Neural cell (in vitro differentiated cells): ENCODE results near the gene CPN1. TPM values are rescaled to one million over a fixed set of nuclear protein-coding genes. Genes with fewer than 3 reads are reported as not detected.

Source experiments
- H2AFZ ChIP-seq: fragments of 200-600, 300-800 bp; sonication (generic), shearing (Covaris generic); 2 replicates; pipeline ENCODE4 v1.6.0; 2014; ENCODE audit warnings: low read depth, mild to moderate bottlenecking, antibody characterized with exemption, low read length, moderate library complexity
- H3F3A ChIP-seq: fragments of 200-600 bp; shearing (Covaris generic); 2 replicates; pipeline ENCODE4 v1.6.1; 2016; ENCODE audit warnings: mild to moderate bottlenecking, moderate library complexity, mixed read lengths, antibody characterized with exemption, low read length; ENCODE audit not compliant: insufficient read depth, poor library complexity, severe bottlenecking
- H3K27ac ChIP-seq: fragments of 200-600, 300-800 bp; sonication (generic), shearing (Covaris generic); 2 replicates; pipeline ENCODE4 v1.5.1; 2014; ENCODE audit warnings: mild to moderate bottlenecking, low read length, moderate library complexity
- H3K27me3 ChIP-seq: fragments of 300-800, 200-600 bp; sonication (generic), shearing (Covaris generic); 2 replicates; pipeline ENCODE4 v1.6.0; 2014; ENCODE audit warnings: mild to moderate bottlenecking, low read depth, low read length, moderate library complexity; ENCODE audit not compliant: insufficient read depth
- H3K36me3 ChIP-seq: fragments of 300-800, 200-600 bp; sonication (generic), shearing (Covaris generic); 2 replicates; pipeline ENCODE4 v1.5.1; 2014; ENCODE audit warnings: mild to moderate bottlenecking, antibody characterized with exemption, low read length, moderate library complexity; ENCODE audit not compliant: insufficient read depth
- H3K4me2 ChIP-seq: fragments of 300-800, 200-600 bp; sonication (generic), shearing (Covaris generic); 2 replicates; pipeline ENCODE4 v1.6.0; 2014; ENCODE audit warnings: mild to moderate bottlenecking, low read length
- H3K4me3 ChIP-seq: fragments of 300-800, 200-600 bp; sonication (generic), shearing (Covaris generic); 2 replicates; pipeline ENCODE4 v1.5.1; 2014; ENCODE audit warnings: mild to moderate bottlenecking, low read length, moderate library complexity
- H3K79me2 ChIP-seq: fragments of 200-600 bp; shearing (Covaris generic); replicated peaks from 2 replicates; pipeline ENCODE4 v1.6.0; 2014; ENCODE audit warnings: mild to moderate bottlenecking, low read length, moderate library complexity; ENCODE audit not compliant: insufficient read depth
- H3K9ac ChIP-seq: fragments of 300-800, 200-600 bp; sonication (generic), shearing (Covaris generic); 2 replicates; pipeline ENCODE4 v1.6.1; 2016; ENCODE audit warnings: mild to moderate bottlenecking, low read length, mixed read lengths
- H3K9me2 ChIP-seq: fragments of 200-600 bp; shearing (Covaris generic); 2 replicates; pipeline ENCODE4 v1.6.1; 2016; ENCODE audit warnings: mild to moderate bottlenecking, low read length, mixed read lengths; ENCODE audit not compliant: insufficient read depth
- H3K9me3 ChIP-seq: fragments of 200-600, 300-800 bp; sonication (generic), shearing (Covaris generic); 2 replicates; pipeline ENCODE4 v1.6.1; 2016; ENCODE audit warnings: mild to moderate bottlenecking, mixed run types, low read length, moderate library complexity, mixed read lengths
- H4K20me1 ChIP-seq: fragments of 200-600 bp; shearing (Covaris generic); 2 replicates; pipeline ENCODE4 v1.6.1; 2016; ENCODE audit warnings: mild to moderate bottlenecking, mixed run types; ENCODE audit not compliant: insufficient read depth
- CTCF ChIP-seq: fragments of 450-650 bp; IDR thresholded peaks from 2 replicates; pipeline ENCODE4 v1.5.1; 2014; ENCODE audit warnings: antibody characterized with exemption, mild to moderate bottlenecking, moderate library complexity; ENCODE audit not compliant: poor library complexity, severe bottlenecking
- EP300 ChIP-seq: fragments of 450-650 bp; conservative IDR thresholded peaks from 2 replicates; pipeline ENCODE4 v1.6.1; 2014; ENCODE audit warnings: antibody characterized with exemption, mild to moderate bottlenecking, moderate library complexity; ENCODE audit not compliant: poor library complexity, severe bottlenecking
- EZH2 ChIP-seq: fragments of 200-600, 300-800 bp; shearing (Covaris generic), sonication (generic); IDR thresholded peaks from 2 replicates; pipeline ENCODE4 v1.6.1; 2014; ENCODE audit warnings: antibody characterized with exemption, low read length, borderline replicate concordance, mild to moderate bottlenecking; ENCODE audit not compliant: insufficient read depth, poor library complexity, severe bottlenecking
- MXI1 ChIP-seq: fragments of 450-650 bp; conservative IDR thresholded peaks from 2 replicates; pipeline ENCODE4 v1.6.1; 2014; ENCODE audit warnings: antibody characterized with exemption, mild to moderate bottlenecking; ENCODE audit not compliant: poor library complexity, severe bottlenecking
- POLR2AphosphoS5 ChIP-seq: IDR thresholded peaks from 2 replicates; pipeline ENCODE4 v1.6.1; 2012
- RAD21 ChIP-seq: fragments of 450-650 bp; conservative IDR thresholded peaks from 2 replicates; pipeline ENCODE4 v1.6.1; 2014; ENCODE audit warnings: antibody characterized with exemption, mild to moderate bottlenecking, moderate library complexity
- REST ChIP-seq: IDR thresholded peaks from 2 replicates; pipeline ENCODE4 v1.6.1; 2012; ENCODE audit warnings: borderline replicate concordance
- SMC3 ChIP-seq: fragments of 450-650 bp; conservative IDR thresholded peaks from 2 replicates; pipeline ENCODE4 v1.6.1; 2014; ENCODE audit warnings: antibody characterized with exemption, mild to moderate bottlenecking, moderate library complexity; ENCODE audit not compliant: poor library complexity
- TAF1 ChIP-seq: IDR thresholded peaks from 2 replicates; pipeline ENCODE4 v1.6.1; 2012; ENCODE audit warnings: low read depth
- polyA plus RNA-seq: library from polyadenylated mRNA; depleted of rRNA; stranded (reverse); fragments of >200 nt; gene quantifications from 2 replicates; pipeline ENCODE4 v1.2.3, GENCODE V29; 2014

Gene CPN1
- polyA plus RNA-seq, 1 donor from 2014 or later: not detected

GRCh38 chr10:100057948-100058347 is 23.7 kb downstream of the CPN1 start (continued):
- TF ChIP-seq CTCF (no peak), RAD21 (no peak)

- Histone ChIP-seq H3K4me3 (no peak overlapping the region), H3K36me3 (no peaks in the 10 kb centered on the region), H4K20me1 (no peaks in the 10 kb centered on the region), H3K4me2 (no peak overlapping the region), H3K9me2 (no peaks in the 10 kb centered on the region), H3K27ac (no peak overlapping the region), H2AFZ (no peak overlapping the region), H3K9me3 (peaks cover 4% of the 10 kb centered on the region), H3F3A (no peaks in the 10 kb centered on the region), H3K9ac (no peak overlapping the region), H3K27me3 (no peaks in the 10 kb centered on the region), H3K79me2 (no peaks in the 10 kb centered on the region)
- TF ChIP-seq CTCF (no peak), MXI1 (no peak), RAD21 (no peak), EP300 (no peak), SMC3 (no peak), POLR2AphosphoS5 (no peak), EZH2 (no peak), REST (no peak), TAF1 (no peak)
These were observed 27.8 kb downstream of the CPN1 start for GRCh38 chr10:100053686-100054460.
